Stimulated activated CD8-positive, alpha-beta memory T cell treated with anti-CD3 and anti-CD28 coated beads, Interleukin-4, amount 100 ng/mL, for 1 hour (primary cell): ENCODE measurements around the gene MXI1.

Experiments used
- DNase-seq, 2 donors: peaks; one replicate each; pipeline ENCODE4 v3.0.0-alpha.2; 2020; ENCODE audit warnings: low read depth in 2 of 2, low spot score in 1 of 2

Gene MXI1

DNA sequence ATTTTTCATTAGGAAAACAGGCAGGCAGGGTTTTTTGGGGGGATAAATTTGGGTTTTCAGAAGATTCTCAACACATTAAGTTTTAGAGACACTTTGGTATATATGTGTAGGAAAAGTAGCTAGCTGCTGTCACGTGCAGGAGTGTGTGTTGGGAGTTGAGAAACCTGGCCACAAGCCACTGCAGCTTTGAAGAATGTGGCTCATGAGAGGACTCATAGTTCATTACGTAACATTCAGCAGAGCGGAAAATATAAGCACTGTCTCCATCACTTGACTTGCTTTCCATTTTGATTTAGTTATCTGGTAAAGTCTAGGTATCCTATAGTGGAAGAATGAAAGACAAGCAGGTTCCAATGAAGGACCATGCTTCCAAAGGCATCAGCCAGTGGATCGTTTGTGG lies 66.1 kb downstream of the MXI1 start:
- no peak for DNase-seq

DNA sequence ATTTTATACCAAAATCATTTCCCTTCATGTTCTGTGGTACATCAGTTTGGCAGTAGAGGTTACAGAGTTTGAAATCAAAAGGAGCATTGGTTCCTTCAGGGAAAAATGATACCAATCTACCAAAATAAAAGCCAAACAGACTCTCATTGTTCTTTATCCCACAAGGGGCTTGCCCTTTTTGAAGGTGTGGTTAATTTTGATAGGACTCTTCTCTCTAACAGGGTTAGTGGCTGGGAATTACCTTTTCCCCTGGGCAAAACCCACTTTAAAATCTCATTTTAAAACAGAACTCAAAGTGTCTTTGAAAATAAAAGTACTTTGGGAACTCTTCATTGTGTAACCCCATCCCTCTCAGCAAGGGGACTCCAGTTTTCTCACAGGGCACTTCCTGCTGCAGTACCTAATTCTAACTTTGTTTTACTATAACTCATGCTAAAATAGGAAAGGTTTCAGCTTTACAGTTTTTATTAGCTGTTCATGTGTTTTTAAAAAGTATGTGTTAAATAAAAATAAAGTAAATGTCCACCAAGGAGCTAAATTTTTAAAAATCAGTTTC lies 66.7 kb downstream of the MXI1 start:
- no peak for DNase-seq

DNA sequence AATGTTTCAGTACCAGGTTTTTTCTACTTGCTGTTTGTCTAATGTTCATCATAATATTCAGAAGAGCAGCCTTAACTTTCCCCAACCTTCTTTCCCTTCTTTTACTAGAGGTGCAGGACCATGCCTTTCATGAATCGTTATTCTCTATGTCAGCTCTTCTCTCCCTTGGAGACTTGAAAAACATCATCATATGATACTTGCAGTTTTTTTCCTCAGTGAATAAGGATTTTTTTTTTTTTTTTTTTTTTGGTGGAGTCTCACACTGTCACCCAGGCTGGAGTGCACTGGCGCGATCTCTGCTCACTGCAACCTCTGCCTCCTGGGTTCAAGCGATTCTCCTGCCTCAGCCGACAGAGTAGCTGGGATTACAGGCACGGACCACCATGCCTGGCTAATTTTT lies 67.2 kb downstream of the MXI1 start:
- DNase-seq = no peak

DNA sequence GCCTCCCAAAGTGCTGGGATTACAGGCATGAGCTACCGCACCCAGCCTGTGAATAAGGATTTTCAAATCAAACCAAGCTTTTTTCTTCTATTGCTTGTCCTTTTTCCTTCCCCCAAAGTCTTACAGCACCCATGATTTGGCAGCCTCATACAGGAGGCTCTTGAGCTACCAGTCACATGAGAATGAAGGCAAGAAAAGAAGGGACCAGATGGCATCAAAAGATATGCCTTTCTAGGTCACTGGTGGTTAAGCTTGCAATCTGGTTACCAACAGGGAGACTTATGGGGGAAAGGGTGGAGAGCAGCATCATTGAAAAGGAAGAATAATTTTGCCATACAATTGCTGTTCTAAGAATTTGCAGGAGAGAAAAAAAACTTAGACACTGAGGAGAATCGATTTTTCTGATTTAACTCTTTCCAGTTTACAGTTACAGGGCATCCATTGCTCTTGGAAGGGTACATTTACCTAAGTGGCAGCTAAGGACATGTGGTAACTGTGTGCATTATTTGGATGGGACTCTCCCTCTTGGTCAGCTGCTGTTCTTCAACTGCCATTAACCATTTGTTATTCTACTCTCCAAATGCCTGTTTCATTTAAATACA lies 67.8 kb downstream of the MXI1 start:
- no peak for DNase-seq

DNA sequence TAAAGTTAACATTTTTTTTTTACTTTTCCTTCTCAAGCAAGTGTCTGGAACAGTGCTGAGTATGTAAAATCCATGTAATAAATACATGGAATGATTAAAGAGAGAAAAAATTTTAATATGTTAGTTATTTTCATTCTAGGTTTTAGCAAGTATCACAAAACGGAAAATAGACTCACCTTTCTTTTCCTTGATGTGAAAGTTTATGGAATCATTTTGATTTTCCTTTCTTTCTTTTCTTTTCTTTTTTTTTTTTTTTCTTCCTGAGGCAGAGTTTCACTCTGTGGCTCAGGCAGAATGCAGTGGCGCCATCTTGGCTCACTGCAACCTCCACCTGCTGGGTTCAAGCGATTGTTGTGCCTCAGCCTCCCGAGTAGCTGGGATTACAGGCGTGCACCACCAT lies 69.2 kb downstream of the MXI1 start:
- DNase-seq = no peak

DNA sequence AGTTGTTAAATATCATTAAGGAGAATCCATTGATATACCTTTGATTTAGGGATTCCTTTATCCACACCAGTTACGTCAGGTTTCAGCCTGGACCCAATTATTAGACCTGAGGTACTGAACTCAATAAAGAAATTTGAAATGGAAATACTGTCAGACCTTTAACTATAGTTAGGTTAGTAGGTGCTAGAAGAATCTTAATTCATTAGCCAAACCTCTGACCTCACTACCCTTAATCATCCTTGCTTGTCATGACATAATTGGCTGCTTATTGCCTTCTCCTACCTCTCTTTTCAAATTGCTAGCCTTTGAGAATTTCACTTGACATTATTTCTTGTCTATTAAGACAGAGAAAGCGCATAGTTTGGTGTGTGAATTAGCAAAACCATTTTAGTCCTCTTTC lies 70.2 kb downstream of the MXI1 start:
- no peak for DNase-seq

DNA sequence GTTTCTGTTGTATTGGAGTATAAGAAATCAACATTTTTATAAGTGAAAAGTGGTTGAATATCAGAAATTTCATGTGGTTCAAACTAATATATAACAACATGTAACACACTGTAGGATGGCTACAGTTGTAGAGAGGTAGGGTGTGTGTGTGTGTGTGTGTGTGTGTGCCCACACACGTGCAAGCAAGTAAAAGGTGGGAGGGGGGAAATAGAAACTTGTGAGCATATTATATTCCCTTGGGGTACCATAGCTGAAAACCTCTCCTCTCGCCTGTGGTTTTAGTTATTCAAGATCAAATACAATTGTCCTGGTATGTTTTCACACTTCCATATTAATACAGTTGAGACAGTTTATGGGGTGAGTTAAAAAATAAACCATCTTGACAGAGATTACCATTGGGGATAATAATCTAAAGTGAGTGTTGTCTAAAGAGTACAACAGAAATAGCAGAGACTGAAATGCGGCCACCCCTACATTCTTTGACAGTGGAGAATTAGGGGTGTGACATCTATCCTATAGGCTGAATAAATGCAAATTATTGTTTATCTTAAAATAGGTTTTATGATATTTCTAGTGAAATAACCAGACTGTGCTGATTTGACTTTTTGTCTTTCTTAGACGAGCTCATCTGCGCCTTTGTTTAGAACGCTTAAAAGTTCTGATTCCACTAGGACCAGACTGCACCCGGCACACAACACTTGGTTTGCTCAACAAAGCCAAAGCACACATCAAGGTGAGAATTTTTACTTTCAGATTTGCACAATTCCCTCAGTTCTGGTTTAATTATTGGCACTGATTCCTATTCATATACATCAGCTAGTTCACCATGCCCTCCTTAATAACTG lies 71.4 kb downstream of the MXI1 start:
- no peak for DNase-seq

DNA sequence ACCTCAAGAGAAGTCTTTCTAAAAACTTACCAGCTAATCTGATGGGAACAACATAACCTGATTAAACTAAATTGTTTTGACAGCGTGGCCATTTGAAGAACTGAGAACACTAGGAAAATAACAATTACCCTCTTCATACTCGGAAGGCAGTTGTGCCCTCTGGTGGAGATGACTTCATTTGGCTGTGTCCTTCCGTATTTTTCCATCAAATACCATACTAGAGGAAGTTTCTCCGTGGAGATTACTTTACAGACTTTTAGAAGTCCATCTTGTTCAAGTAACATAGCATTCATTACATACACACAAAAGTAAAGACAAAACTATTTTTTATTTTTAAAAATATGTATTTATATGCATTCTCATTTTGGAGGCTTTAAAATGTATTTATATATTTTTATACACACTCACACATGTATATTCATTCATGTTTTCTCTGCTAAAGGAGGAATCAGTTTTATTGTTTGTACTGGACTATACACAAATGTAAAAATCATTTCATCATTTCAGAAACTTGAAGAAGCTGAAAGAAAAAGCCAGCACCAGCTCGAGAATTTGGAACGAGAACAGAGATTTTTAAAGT lies 72.1 kb downstream of the MXI1 start:
- peak in 1 of 2 donors; percentile 21 for DNase-seq

DNA sequence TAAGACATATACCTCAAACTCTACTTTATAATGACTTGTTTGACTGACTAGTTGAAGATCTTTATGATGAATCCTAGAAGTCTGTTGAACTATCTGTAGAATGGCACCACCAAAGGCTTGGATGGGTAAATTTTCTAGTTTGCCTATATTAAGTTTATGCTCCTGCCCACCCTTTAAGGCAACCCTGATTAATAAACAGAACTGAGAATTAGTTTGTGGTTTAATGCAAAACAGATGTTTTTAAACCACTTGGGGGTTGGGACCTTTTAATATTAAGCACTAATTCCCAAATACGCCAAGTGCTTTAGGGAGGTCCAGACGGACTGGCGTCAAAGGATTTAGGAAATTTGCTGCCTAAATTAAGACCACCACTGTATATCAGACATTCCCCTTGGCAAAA lies 76.9 kb downstream of the MXI1 start:
- no peak for DNase-seq

DNA sequence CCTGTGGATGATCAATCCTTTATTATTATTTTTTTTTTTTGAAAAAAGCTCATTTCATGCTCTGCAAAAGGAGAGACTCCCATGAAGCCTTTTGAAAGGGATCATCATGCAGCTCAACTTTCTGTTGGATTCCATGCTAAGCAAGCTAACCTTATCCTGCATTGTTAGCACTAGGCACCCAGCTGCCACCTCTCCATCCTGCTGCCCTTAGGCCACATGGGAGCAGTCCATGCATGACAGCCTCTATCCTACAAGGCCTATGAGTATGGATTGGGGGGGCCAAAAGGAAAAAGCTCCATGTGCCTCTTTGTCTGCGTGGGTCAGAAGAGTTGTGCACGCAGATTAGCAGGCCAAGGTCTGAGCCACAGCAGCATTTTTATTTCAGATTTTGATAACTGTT lies 78.1 kb downstream of the MXI1 start:
- no peak for DNase-seq

DNA sequence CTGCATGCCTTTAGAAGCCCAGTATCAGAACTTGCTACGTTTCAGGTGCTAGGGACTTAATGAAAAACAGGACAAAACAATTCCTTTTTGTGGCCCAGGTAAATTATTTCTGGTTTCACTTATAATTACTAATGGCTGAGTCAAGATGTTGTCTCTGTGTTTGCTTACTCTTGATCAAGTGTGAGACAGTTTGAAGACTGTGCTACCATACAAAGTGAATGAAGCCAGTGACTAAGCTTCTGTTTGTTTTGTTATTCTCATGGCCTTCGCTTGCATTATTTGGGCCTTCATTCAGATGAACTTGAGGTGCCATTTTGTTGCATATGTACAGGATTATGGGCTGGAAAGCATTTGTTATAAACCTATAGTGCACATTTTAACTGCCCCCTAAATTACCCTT lies 79.4 kb downstream of the MXI1 start:
- no peak for DNase-seq

DNA sequence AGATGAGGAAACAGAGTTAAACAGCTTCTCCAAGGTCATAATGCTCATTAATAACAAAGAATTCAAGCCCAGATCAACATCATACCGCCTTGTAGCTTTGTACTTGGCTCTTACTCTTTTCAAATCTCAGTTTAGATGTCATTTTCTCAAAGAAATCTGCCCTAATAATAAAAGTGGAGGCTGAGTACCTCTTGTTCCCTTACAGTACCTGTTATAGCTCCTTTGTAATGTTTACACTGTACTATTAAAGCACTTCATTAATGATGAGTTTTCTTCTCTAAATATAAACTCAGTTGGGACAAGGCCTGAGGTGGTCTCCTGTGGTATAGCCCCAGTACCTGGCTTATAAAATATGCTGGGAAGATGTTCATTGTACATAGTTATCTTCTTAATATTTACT lies 89.6 kb downstream of the MXI1 start:
- no peak for DNase-seq

DNA sequence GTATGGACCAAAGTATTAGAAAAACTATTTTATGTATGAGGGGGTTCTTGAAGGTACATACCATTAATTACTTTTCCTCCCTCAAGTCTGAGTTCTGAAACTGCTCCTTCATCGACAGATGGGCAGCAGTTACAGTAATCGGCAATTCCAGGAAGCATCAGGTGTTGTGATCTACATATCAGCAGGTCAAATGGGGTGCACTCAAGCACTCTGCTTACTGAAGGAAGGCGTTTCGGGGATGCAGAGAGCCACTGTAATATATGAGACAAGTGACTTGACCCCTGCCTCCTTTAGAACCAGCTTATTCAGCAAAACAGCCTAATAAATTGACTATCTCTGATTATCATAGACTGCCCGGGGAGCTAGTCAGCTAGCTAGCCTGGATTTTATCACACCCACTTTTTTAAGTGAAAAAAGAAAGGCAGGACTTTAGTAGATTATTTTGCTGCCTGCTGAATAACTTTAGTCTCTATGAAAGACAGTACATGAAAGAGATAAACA lies 93.1 kb downstream of the MXI1 start:
- DNase-seq = no peak

DNA sequence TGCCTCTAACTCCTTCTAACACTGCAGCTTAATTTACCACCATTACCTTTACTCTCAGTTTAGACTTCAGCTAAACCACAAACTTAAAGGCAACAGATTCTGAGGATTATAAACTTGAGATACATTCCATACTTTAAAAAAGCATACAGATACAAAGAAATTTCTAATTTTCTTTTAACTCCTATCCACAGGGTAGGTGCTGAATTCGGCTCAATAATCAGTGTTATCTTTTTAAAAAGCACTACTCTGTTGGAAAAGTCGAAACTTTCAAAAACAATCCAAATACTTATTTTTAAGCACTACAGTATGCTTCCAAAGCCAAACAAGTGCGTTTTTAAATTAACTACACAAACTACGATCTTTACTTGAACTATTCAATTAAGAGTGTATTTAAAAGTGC lies 96.3 kb downstream of the MXI1 start:
- DNase-seq = no peak

DNA sequence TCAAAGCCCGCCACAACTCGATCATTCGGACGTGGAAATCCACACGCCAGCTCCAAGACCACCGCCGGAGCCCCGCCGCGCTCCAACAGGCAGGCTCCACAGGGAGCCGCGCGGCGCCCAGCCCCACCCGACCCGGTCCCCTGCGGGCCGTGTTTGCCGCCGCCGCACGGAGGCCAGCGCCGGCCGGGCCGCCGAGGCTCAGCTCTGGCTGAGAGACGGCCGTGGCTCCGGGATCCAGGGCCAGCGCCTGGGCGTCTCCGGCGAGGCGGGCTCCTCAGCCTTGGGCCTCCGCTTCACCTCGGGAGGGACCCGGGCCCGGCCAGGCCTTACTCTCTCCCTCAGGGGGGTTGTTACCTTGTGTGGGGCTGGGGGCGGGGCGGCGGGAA lies 97.0 kb downstream of the MXI1 start:
- DNase-seq = peak in 1 of 2 donors; percentile 3

DNA sequence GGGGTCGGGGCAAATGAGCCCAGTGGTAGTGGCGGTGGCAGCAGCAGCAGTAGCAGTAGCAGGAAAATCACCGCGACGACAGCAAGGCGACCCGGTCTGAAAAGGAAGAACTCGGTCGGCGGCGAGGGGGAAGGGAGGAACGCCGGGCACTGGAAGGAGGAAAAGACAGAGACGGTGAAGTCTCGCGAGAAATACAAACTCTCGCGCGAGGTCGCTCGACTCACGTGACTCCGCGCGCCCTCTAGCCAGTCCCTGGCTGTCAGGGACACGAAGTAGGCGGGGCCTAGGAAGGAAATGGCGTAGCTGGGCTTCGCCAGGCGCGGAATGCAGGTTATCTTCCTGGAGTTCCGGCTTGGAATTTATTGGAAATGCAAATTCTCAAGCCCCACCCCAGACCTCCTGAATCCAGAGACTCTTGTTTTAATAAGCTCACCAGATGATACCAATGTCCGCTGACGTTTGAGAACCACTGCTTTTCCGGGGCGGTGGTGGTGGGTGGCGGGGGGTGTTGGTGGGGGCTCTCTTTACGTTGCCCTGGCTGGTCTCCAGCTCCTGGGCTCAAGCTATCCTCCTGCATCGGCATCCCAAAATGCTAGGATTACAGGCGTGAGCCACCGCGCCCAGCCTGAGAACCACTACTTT lies 97.5 kb downstream of the MXI1 start, which contains the start of gene SMNDC1:
Gene SMNDC1, minus strand, starts transcription at position 141 of the 642 bp plus-strand sequence. CDS start 1,333 bp downstream, outside the sequence.
- peak; percentile 93 to 94 for DNase-seq

DNA sequence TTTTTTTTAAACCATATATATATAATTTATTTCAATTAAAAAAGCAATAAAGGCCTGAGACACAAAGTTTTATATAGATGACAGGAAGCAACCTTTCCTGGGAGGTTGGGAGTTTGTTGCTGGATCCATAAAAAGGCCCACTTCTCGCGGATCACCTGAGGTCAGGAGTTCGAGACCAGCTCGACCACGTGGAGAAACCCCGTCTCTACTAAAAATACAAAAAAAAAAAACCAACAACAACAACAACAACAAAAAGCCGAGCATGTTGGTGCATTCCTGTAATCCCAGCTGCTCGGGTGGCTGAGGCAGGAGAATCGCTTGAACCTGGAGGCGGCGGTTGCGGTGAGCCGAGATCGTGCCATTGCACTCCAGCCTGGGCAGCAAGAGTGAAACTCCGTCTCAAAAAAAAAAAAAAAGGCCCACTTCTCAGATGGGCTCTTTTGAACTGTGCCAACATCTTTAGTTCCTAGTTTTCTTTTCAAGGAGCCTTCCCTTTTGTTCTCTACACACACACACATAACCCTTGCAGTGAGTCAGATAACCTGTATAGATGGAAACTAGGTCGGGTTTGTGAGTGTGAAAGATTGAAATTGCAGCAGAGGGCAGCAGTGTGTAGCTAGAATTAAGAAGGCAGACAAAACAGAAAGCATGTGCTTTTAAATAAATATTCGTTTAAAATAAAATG lies 98.5 kb downstream of the MXI1 start:
- peak in 1 of 2 donors; percentile 8 for DNase-seq

DNA sequence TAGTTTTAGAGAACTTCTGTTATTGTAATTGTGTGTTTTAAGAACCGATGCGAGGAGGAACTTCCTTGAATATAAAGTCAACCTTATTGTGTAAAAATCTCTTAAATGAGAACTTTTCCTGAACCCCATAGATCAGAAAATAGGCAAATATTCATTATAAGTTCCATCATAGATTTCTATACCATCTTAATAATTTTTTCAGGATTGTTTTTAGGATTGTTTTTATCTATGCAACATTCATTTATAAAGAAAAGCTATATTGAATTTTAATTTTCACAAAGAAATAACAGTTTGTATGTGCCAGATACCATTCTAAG lies 99.0 kb downstream of the MXI1 start:
- no peak for DNase-seq

DNA sequence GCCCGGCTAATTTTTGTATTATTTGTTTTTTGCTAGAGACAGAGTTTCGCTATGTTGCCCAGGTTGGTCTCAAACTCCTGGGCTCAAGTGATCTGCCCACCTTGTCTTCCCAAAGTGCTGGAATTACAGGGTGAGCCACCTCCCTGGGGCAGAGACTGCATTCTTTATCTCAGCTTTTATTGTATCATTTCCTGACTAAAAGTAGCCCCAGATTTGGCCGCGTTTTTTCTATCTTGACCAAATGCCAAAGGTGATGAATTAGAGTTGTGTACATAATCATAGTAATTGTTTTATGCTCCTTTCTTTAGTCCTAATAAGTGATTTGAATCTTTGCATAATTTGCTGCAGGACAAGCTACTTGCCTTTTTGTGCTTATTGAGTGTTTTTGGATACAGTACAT lies 100.4 kb downstream of the MXI1 start:
- DNase-seq = no peak

DNA sequence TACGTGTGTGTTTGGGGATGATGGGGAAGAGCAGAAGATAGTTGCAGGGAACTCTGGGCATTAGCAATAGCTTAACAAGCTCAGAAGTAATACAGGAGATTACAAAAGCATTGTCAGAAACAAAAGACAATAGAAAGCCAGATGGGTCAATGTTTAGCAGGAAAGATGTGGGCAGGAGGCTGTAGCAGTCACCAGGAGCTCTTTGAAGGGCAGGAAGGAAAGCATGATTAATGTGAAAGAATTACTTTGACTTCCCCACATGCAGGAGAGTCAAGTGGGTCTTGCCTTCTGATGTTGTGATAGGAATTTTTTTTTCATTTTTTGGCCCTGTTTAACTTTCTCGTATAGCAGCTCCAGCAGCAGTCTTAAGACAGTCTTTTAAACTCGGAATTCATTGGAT lies 103.3 kb downstream of the MXI1 start:
- DNase-seq = no peak

DNA sequence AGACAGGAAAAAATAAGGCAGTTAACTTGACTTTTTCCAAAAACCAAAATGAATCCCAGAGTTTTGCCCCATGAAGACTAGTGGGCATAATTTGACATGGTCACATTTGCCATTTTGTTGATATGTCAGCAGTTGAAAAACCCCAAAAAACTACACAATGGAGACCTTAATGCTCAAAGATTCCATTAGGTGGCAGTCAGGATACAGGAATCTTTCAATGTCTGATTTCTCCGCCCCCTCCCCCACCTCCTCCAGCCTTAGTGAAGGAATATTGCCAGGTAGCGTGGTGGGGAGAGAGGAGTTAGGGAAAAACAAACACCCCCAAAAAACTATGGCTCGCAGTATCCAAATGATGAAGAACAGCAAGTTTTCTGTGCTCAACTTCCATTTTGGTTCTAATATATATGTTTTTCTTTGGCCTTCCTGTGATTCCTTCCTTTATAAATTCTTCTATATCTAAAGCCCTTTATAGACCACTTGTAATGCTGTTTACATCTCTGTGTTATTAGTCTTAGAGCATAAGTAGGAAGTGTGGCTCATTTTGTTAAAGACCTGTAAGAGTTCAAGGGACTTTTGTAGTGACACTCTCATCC lies 104.0 kb downstream of the MXI1 start:
- DNase-seq = no peak
